Activated CD4-positive, CD25-positive, alpha-beta regulatory T cell treated with anti-CD3 and anti-CD28 coated beads, Interleukin-2, amount 50 U/mL, for 72 hours (primary cell): ENCODE measurements around the gene PIP5K1B.

Source experiments
- DNase-seq: peaks from one replicate; pipeline ENCODE4 v3.0.0; 2021

The PIP5K1B gene

DNA sequence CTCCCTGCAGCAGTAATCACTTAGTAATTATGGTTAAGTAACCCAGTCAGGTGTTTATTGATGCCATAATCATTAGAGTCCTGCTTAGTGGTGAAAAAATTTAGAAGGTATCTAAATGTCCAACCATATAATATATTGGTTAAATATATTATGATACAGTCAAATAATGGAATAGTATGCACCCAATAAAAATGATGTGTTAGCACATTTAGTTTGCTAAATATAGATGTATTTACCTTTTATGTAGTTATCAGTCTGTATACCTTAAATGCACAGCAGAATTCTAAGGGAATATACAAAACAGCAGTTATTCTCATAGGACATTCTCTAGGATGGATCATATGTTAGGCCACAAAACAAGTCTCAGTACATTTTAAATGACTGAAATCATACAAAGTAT, 218.4 kb downstream of the PIP5K1B start:
- DNase-seq, result no peak

DNA sequence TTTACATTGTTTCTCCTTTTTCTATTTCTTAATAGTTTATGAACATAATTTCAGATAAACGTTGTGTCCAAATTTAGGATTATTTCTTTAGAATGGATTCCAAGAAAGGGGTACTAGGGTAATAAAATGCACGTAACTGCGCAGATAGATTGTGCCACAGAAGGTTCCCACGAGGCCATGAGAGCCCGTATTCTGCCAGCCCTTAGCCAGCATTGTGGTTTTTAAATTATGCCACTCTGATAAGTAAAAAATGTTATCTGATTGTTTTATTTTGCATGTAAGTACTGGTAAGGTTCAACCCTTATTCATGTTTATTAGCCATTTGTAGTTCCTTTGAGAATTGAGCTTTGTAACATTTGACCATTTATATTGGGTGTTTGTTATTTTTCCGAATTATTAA, 220.1 kb downstream of the PIP5K1B start:
- DNase-seq, result no peak

DNA sequence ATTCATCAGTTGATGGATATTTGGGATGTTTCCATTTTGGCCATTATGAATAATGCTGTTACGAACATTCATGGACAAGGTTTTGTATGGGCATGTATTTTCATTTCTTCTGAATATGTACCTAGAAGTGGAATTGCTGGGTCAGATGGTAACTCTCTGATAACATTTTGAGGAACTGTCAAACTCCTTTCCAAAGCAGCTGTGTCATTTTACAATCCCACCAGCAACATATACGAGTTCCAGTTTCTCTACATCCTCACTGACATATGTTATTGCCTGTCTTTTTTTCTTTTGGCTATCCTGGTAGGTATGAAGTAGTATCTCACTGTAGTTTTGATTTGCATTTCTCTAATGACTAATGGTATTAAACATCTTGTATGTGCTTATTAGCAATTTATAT, 222.1 kb downstream of the PIP5K1B start:
- no peak for DNase-seq

DNA sequence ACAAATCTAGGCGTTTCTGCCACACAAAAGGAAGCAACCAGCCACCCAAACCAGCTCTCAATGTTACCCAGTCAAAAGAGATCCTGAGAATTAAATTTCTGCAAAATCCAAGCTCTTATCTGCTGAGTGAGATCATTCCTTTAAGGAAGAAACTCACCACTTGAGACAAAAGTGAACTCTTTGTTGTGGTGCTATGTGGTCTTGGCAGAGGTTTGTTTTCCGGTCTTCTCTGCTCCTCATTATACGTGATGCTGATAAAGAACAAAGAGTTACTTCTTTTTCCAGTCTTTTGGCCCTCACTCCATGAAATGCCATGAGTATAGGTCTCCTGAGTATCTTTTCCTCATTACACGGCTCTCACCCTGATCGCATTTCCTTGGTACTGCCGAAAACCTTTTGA, 226.8 kb downstream of the PIP5K1B start:
- no peak for DNase-seq

DNA sequence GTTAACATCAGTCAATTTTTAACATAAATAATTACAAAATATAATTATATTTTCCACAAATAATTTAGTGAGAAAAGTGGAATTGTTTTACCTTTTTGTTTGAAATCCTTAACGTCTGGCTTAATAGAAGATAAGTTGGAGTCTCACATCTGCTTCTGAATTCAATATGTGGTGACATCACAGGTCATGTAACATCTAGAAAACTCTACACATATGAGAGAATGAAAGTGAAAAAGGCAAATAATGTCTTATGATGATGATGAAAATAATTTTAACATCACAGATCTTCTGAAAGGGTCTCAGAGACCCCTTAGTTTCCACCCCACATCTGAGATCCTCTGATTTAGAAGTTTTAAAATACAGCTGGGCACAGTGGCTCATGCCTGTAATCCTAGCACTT, 227.4 kb downstream of the PIP5K1B start:
- DNase-seq, result no peak

DNA sequence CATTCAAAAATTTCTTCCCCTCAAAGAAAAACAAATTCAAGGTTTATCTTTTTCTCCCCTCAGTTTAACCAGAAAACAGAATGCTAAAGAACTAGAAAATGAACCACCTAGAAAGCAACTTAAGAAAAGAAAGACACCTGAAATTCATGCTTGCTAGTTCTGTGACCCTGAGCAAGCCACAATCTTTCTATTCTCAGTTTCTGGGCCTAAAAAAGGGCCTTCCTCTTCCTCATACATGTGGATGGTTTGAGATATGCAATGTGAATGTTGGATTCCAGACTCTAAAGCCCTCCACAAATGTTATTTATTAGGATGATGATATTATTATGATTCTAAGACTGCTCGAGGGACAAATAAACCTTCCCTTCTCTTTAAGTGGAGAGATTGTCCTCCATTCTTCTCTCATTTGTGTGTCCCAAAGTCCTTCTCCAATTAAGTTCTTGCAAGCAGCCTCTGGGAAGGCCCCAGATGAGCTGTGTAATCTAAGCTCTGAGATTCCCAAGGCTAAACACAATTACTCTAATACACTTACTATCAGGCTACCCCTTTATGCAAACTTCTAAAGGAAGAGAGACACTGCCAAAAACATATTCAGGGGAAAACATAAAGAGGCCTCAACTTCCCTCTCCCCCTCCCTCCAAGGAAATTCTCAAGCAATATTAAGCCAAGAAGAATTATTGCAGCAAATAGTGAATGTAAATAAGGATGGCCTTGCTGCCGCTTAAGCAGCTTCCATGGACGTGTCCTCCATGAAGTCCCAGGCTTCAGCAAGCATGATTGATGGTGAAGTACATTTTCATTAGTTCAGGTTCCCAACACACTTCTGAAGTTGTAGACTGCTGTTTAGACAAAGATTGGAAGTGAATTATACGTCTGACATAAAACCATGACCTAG, 228.6 kb downstream of the PIP5K1B start:
- DNase-seq, result no peak

DNA sequence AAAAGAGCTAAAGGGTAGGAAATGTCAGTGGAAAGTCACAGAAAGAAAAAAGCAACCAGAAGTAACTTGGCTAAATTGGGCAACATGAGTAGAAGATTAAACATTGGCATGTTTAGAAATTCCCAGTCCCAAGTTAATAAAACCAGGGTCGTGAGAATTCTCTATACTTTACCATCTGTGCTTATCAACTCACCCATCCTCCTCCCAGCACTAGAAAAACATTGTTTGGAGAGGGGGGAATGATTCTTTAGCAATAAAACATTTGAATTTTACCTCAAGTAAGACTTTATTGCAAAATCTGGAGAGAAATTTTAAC, 229.2 kb downstream of the PIP5K1B start:
- no peak for DNase-seq

DNA sequence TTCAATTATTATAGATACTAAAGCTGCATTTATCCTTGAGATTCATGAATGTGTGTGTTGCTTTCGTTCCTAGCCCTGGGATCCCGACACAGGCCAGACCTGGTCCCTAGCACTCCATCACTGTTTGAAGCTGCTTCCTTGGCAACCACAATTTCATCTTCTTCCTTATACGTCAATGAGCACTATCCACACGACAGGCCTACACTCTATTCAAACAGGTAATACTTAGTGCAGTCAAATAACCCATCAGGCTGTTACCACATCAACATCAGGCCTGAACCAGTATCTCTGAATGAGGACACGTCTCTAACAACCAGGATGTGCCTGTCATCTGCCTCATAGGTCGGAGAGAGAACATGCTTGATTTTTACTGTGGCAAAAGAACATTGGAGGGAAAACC, 235.5 kb downstream of the PIP5K1B start:
- no peak for DNase-seq

DNA sequence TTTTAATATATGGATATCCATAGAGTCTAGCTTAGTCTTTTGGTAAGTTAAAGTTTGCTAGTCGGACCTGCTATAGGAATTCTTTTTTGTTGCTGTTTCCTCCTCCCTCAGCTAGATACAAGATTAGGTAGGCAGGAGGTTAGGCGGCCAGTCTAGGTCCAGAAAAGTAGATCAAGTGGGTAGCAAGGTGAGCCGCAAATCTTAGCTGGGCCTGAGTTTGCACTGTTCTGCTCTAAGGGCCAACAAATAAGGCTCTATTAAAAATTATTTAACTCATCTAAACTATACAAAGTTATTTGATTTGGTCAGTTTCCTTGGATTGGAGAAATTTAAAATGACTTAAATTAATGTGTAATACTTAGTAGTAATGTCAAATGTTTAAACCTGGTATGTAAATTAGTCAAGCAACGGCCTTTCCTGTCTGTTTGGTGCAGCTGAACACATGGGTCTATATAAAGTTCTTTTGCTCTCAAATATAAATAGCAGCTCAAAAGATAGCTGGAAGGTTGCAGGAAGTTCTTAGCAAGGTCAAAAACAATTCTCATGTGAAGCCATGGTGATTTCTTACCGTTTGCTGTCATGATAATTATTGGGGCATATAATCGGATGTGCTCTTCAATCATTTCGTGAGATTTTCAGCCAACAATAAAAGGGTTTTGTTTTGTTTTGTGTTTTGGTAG, 236.9 kb downstream of the PIP5K1B start:
- no peak for DNase-seq

DNA sequence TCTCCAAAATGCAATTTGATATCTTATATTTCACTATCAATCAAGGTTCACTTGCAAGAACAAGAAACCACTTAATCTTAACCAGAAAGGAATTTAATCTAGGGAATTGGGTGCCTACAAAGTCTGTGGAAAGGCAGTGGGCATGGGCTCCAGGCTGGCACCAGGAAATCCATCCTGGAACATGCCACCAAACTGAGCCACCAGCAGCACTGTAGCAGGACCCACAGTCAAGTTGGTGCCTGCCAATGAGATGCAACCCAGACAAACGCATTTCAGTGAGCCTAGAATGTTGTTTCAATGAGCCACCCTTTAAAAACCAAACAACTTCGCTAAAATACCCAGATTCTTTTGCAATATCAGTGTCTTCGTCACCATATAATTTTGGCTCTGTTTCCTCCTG, 237.8 kb downstream of the PIP5K1B start:
- DNase-seq, result no peak

DNA sequence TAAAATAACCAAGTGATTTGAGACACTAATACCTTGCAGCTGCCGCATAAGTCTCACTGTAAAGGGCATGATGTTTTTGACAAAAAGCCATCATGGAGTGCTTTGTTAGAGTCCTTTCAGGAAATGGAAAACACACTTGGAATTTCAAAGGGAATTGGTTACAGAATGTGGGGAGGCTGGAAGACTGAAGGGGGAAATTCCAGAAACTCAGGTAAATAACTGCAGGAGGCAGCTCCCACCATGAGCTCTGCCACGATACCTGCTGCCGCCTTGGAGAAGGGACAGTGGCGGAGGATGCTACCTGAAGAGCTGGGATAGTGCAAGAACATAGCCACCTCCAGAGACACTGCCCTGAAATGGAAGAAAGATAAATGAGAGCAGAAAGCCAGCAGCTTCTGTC, 242.0 kb downstream of the PIP5K1B start:
- no peak for DNase-seq

DNA sequence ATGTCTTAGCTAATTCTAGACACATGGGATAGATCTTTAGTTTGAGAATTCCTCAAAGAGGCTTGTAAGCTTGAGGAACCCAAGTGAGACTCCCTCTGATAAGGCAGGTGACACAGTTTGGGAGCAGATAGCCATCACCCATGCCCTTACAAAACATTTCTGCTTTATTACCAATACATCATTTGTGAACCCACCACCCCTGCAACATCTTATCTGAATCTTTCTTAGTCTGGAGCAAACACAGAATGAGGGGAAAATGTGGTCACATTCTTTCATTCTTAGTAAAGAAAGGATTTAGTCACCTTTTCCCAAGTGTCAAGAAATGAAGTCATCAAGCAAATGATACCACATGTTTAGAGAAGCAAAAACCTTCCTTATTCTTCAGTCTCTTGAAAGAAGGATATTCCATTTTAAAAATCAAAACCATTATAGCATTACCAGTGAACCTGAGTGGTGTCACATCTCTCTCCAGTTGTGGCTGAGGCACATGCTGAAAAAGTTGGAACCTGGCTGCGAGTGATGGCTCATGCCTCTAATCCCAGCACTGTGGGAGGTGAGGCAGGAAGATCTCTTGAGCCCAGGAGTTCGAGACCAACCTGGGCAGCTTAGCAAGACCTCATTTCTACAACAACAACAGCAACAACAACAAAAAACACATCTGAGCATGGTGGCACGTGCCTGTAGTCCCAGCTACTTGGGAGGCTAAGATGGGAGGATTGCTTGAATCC, 243.0 kb downstream of the PIP5K1B start:
- no peak for DNase-seq

DNA sequence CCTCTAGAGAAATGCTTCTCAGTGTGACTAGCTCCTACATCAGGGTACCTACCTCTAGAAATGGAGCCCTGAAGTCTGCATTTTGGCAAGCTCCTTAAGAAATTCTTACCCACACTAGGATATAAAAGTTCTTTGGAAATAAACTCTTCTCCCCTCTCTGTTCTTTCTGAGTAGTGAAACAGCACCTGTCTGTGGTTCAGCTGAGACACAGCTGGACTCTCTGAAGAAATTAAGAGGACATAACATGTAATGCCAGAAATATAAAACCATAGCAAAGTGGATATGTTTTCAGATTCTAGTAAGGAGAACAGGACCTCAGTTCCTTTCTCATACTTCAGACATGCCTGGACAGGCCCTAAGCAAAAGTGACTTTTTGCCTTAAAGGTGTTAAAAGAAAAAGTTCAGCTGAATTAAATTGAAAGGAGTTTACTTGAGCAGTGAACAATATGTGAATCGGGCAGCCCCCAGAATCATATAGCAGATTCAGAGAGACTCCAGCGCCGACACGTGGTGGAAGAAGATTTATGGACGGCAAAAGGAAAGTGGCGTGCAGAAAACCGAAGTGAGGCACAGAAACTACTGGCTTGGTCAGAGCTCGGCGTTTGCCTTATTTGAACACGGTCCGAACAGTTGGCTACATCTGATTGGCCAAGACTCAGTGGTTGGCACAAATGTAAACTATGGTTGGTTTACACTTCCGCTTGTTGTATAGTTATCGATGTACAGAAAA, 244.4 kb downstream of the PIP5K1B start:
- DNase-seq, result no peak

DNA sequence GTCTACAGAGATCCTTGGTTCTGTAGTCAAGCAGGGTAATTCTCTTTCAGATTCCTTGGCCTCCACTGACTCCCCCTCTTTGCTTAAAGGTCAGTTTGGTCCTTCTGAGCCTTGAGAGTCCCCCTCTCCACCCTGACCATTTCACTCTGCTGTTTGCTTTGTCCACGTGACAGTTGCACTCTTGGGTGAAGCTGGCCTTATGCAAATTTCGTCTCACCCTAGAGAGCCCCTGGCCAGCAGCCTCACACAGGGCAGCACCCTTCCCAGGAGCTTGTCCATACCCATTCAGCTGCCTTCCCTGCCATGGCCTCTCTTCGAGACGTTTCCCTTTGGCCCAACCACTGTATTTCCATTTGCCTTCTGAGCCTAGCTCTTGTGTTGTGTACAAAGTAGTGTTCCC, 245.1 kb downstream of the PIP5K1B start:
- no peak for DNase-seq

DNA sequence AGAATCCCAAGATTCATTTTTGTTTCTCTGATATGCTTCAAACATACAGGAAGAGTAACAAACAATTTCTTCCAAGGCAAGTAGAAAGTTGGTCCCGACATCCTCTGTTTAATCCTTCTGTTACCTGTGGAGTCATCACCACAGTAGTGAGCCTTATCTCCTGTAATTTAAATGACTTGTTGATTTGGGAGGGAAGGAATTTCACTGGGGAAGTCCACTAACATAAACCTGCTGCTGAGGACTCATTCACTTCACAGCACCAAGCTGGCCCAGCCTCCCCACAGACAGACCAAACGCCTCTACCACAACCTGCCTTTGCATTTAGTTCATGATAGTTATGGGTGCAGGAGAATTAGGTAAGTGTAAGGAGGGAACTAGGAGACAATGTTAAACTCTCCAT, 245.6 kb downstream of the PIP5K1B start:
- DNase-seq, result no peak

DNA sequence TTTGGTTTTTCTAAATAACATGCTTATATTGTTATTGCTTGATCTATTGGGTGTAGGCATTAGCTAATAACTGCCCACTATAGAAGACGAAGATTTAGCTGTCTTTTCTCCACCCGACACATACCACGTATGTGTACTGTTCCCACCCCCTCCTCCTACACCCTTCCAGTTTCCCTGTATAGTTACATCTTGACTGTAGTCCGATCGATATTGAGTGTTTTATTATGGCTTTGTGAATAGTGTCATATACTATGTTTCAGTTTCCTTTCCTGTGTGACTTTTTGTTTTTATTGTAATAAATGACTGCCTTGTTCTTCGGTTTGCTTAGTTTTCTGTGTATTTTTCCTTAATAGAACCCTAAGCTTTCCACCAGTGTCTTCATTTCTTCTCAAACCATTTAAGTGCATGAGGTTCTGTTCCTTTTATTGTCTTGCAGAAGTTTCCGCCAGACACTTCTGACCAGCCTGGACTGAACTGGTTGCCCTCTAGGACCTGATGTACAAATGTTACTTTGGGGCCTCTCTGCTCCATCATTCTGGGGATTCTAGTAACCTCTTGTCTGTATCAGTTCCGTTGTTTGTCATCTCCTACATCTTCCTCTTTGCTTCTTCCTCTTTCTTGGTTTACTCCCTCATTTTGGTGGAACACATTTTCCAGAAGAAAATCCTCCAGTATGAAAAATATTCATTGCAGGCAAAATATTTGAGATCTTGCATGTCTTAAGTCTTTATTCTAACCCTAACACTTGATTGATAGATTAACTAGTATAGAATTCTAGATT, 247.0 kb downstream of the PIP5K1B start:
- no peak for DNase-seq

DNA sequence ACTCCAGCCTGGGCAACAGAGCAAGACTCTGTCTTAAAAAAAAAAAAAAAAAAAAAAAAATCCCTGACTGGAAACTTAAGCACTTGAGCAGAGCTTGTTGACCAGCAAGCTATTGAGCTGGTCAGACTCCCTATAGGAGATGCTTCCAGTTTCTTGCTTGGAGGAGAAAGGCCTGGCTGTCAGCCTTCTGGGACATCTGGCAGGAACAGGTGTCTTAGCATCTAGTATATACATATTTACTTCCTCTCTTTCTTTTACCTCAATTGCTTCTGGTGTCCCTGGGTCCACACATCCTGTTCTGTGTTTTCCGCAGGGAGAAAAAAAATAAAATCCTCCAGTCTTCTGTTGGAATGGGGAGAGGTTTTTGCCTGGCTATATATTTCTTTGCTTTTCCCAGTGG, 248.7 kb downstream of the PIP5K1B start:
- no peak for DNase-seq

DNA sequence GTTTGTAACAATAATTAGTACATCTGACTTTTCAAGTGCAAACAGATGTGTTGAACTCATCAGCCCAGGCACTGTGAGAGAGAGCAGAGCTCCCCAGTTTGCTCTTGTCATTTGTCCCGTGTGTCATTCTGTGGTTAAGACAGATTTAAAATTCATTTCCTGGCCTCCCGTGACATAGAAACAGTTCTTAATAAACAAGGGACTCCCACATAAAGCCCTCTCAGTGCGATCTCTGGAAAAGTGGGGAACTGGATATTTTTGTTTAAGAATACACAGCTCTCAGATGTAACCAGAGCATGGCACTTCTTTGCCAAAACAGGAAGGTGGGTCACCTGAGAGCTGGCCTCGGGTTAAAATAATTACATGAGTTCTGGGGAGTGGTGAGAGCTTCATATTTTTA, 250.3 kb downstream of the PIP5K1B start:
- no peak for DNase-seq

DNA sequence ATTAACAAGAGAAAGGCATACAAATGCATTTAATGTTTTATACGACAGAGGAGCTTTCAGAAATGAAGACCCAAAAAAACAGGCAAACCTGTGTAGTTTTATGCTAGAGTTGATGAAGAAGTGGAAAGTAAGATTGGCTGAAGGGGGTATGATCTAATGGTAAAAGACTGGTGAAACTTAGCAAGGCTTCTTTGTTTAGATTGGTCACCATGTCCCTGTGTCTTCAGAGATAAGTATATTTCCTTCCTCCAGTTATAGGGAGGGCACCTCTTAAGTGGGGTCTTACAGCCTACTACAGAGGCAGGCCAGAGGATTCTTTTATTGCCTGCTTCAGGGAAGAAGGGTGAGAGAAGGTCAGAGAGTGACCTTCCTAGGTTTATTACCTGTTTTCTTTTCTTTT, 252.4 kb downstream of the PIP5K1B start:
- no peak for DNase-seq

DNA sequence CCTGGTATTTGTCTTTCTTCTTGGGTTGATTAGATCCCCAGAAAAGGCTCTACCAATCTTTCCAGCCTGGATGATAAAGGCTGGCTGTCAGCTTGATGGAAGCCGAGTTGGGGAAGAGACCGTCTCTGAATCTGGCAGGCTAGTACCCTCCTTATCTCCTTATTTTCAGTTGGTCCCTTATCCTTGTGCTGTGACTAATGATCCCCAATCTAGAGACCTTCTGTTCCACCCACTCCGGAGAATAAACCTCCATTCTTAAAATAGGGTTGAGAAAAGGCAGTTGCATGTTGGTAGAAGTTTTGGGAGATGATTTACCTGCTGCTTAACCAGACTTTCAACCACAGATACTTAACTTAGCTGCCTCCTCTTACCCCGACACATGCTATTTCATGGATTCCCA, 256.5 kb downstream of the PIP5K1B start:
- no peak for DNase-seq

DNA sequence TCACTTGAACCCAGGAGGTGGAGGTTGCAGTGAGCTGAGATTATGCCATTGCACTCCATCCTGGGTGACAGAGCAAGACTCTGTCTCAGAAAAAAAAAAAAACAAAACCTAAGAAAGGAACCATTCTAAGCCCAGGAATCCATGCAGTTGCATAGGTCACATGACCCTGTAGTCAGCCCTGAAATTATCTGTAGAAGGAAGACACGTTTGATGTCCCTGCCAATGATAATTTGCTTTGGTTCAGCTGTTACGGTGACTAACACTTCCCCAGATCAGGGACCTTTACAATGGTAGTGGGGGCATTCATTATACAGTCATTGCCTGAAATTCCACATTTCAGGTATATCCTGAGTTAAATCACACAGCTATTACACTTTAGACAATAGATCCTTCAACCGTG, 258.4 kb downstream of the PIP5K1B start:
- DNase-seq, result no peak

DNA sequence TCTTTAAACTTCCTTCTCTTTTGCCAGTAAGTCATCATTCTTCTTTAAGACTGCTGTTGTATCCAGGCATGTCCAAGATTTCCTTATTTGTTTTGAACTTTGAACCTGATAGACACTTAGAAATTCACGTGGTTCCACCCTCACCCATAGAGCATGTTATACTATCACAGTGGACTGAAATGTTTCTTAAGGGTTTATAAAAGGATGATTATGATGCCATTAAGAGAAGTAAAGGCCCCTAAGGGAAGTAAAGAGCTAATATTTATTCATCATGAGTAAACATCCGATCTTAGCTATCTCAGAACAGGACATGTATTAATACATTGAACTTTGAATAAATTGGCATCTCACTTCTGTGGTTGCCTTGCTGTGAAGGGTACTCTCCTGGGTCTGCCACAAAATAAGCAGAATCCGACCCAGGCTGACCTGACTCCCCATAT, 259.1 kb downstream of the PIP5K1B start:
- no peak for DNase-seq

DNA sequence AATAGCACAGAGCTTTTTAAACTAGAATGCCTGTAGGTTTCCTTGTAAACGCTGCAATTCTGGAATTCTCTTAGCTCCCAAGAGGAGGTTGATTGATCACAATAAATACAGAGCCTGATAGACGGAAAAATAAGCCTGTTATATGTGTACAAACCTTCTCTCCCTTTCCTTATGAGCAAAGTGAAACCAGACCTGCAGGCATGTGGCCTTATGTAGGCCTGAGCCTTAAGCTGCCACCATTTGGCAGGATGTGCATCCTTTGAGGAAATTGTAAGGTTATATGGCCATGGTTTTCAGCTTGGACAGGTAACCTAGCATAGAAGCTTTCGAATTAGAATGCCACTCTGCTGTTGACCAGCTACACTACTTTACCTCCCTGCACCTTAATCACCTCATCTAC, 259.7 kb downstream of the PIP5K1B start:
- DNase-seq, result no peak
